DOHH2 (cell line): ENCODE results near the gene CGNL1.

Experiments
- H3F3A ChIP-seq: fragments of 200-600 bp; sonication (generic), shearing (Covaris generic); 2 replicates; pipeline ENCODE4 v1.6.0; 2016; ENCODE audit warnings: antibody characterized with exemption, mild to moderate bottlenecking; ENCODE audit not compliant: control insufficient read depth, insufficient read depth
- H3K27ac ChIP-seq: fragments of 200-600 bp; sonication (generic); 2 replicates; pipeline ENCODE4 v1.5.1; 2014; ENCODE audit warnings: low read depth, mild to moderate bottlenecking, low read length, moderate library complexity
- H3K27me3 ChIP-seq: fragments of 200-600 bp; sonication (generic); 2 replicates; pipeline ENCODE4 v1.6.1; 2014; ENCODE audit warnings: mild to moderate bottlenecking, low read length, mixed read lengths; ENCODE audit not compliant: control insufficient read depth
- H3K36me3 ChIP-seq: fragments of 200-600 bp; sonication (generic); 2 replicates; pipeline ENCODE4 v1.6.1; 2014; ENCODE audit warnings: mild to moderate bottlenecking, low read length, moderate library complexity, mixed read lengths; ENCODE audit not compliant: control insufficient read depth
- H3K4me1 ChIP-seq: fragments of 200-600 bp; sonication (generic); 2 replicates; pipeline ENCODE4 v1.6.1; 2014; ENCODE audit warnings: mild to moderate bottlenecking, low read length, mixed read lengths; ENCODE audit not compliant: control insufficient read depth
- H3K4me2 ChIP-seq: fragments of 200-600 bp; sonication (generic); 2 replicates; pipeline ENCODE4 v1.6.0; 2014; ENCODE audit warnings: mild to moderate bottlenecking, low read length, moderate library complexity
- H3K4me3 ChIP-seq: fragments of 200-600 bp; sonication (generic); 2 replicates; pipeline ENCODE4 v1.5.1; 2014; ENCODE audit warnings: mild to moderate bottlenecking, low read length, mixed read lengths
- H3K79me2 ChIP-seq: fragments of 200-600 bp; sonication (generic); 2 replicates; pipeline ENCODE4 v1.6.1; 2014; ENCODE audit warnings: mild to moderate bottlenecking, low read length, mixed read lengths; ENCODE audit not compliant: control insufficient read depth
- H3K9me2 ChIP-seq: fragments of 200-600 bp; sonication (generic); replicated peaks from 2 replicates; pipeline ENCODE4 v1.6.1; 2014; ENCODE audit warnings: mild to moderate bottlenecking, low read length, mixed read lengths; ENCODE audit not compliant: control insufficient read depth
- H3K9me3 ChIP-seq: fragments of 200-600 bp; sonication (generic); 2 replicates; pipeline ENCODE4 v1.6.1; 2014; ENCODE audit warnings: antibody characterized with exemption, low read length, mixed read lengths; ENCODE audit not compliant: control insufficient read depth, insufficient read depth
- H4K20me1 ChIP-seq: fragments of 200-600 bp; sonication (generic); 2 replicates; pipeline ENCODE4 v1.6.0; 2014; ENCODE audit warnings: low read depth, mild to moderate bottlenecking, antibody characterized with exemption, low read length, moderate library complexity; ENCODE audit not compliant: control insufficient read depth, insufficient read depth
- EZH2phosphoT487 ChIP-seq: fragments of 200-600 bp; sonication (generic); IDR thresholded peaks from 2 replicates; pipeline ENCODE4 v1.6.1; 2017; ENCODE audit warnings: borderline replicate concordance, mild to moderate bottlenecking, antibody characterized with exemption, low read length, moderate library complexity, mixed read lengths
- TF ChIP-seq, protein P1 (sequence below): fragments of 200-600 bp; sonication (generic); IDR thresholded peaks from one replicate; pipeline ENCODE4 v1.5.1; 2014; ENCODE audit warnings: antibody characterized with exemption, mild to moderate bottlenecking, low read depth, low read length; ENCODE audit not compliant: poor library complexity, severe bottlenecking

CGNL1 gene

DNA sequence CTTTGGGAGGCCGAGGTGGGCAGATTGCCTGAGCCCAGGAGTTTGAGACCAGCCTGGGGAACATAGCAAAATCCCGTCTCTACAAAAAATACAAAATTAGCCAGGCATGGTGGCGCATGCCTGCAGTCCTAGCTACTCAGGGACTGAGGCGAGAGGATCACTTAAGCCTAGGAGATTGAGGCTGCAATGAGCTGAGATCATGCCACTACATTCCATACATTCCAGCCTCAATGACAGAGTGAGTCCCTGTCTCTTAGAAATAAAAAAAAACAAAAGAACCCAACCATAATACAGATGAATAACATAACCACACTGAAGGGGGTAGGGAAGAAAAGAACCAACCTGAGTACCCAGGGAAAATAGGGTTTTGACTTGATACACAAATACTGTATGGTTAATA is 19.7 kb upstream of the CGNL1 start:
- no peaks in the 10 kb centered on the region for H3K9me2 ChIP-seq
- H4K20me1 ChIP-seq: no peaks in the 10 kb centered on the region
- no peaks in the 10 kb centered on the region for H3K36me3 ChIP-seq
- no peaks in the 10 kb centered on the region for H3K79me2 ChIP-seq
- TF ChIP-seq, protein P1, sequence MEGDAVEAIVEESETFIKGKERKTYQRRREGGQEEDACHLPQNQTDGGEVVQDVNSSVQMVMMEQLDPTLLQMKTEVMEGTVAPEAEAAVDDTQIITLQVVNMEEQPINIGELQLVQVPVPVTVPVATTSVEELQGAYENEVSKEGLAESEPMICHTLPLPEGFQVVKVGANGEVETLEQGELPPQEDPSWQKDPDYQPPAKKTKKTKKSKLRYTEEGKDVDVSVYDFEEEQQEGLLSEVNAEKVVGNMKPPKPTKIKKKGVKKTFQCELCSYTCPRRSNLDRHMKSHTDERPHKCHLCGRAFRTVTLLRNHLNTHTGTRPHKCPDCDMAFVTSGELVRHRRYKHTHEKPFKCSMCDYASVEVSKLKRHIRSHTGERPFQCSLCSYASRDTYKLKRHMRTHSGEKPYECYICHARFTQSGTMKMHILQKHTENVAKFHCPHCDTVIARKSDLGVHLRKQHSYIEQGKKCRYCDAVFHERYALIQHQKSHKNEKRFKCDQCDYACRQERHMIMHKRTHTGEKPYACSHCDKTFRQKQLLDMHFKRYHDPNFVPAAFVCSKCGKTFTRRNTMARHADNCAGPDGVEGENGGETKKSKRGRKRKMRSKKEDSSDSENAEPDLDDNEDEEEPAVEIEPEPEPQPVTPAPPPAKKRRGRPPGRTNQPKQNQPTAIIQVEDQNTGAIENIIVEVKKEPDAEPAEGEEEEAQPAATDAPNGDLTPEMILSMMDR: no peak
- no peak for TF ChIP-seq EZH2phosphoT487
- no peak overlapping the region for H3K4me3 ChIP-seq
- H3F3A ChIP-seq: no peaks in the 10 kb centered on the region
- no peak overlapping the region for H3K4me2 ChIP-seq
- H3K9me3 ChIP-seq: no peaks in the 10 kb centered on the region
- no peak overlapping the region for H3K27ac ChIP-seq
- 0 out of 2 replicates have a peak, but pooled peaks cover 5% of the 10 kb centered on the region for H3K27me3 ChIP-seq
- no peaks in the 10 kb centered on the region for H3K4me1 ChIP-seq

DNA sequence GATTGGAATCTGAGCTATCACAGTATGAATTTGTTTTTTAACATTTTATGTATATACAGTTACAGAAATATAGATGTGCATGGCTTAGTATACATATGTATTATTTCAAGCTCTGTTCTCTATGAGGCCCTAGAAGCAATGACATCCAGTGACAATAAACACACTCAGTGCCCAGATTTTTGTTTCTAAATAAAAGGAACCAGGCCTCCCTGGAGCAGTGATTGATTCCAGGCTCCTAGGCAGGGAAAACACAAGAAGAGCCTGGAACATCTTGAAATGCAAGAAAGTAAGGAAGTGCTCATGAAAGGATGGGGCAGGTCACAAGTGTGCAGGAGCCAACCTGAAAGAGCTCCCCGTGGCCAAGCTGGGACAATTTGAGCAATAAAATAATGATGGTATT is 18.5 kb upstream of the CGNL1 start:
- Histone ChIP-seq H3K4me1 (no peaks in the 10 kb centered on the region), H3K9me2 (no peaks in the 10 kb centered on the region), H3K36me3 (no peaks in the 10 kb centered on the region), H3K4me3 (no peak overlapping the region), H3K9me3 (no peaks in the 10 kb centered on the region), H3K27ac (no peak overlapping the region), H3K79me2 (no peaks in the 10 kb centered on the region), H4K20me1 (no peaks in the 10 kb centered on the region), H3K4me2 (no peak overlapping the region), H3K27me3 (0 out of 2 replicates have a peak, but pooled peaks cover 5% of the 10 kb centered on the region), H3F3A (no peaks in the 10 kb centered on the region)
- no peak for TF ChIP-seq EZH2phosphoT487
- TF ChIP-seq, protein P1: no peak

DNA sequence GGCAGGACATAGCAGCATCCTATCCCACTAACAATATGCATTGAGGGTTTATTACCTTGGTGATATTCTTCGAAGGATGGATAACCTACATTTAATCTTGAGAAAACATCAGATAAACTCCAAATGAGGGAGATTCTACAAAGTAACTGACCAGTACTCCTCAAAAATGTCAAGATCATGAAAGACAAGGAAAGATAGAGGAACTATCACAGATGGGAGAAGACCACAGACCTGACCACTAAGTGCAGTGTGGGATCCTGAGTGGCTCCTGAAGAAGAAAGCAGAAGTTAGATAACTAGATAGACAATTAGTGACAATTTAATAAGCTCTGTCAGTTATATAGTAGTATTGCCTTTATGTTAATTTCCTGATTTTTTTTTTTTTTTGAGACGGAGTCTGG is 17.7 kb upstream of the CGNL1 start:
- H3K36me3 ChIP-seq: no peaks in the 10 kb centered on the region
- H3F3A ChIP-seq: no peaks in the 10 kb centered on the region
- H3K4me3 ChIP-seq: no peak overlapping the region
- H3K4me2 ChIP-seq: no peak overlapping the region
- H3K27ac ChIP-seq: no peak overlapping the region
- H3K79me2 ChIP-seq: no peaks in the 10 kb centered on the region
- no peaks in the 10 kb centered on the region for H4K20me1 ChIP-seq
- no peaks in the 10 kb centered on the region for H3K4me1 ChIP-seq
- H3K27me3 ChIP-seq: 0 out of 2 replicates have a peak, but pooled peaks cover 5% of the 10 kb centered on the region
- no peaks in the 10 kb centered on the region for H3K9me2 ChIP-seq
- TF ChIP-seq, protein P1: no peak
- no peak for TF ChIP-seq EZH2phosphoT487
- no peaks in the 10 kb centered on the region for H3K9me3 ChIP-seq
